Loucy (cell line): ENCODE results near the gene MTA1.

ENCODE experiments used
- CTCF ChIP-seq: fragments of 200-600 bp; sonication (generic); conservative IDR thresholded peaks from 2 replicates; pipeline ENCODE4 v1.5.1; 2014; ENCODE audit warnings: mild to moderate bottlenecking, antibody characterized with exemption, low read length
- EZH2phosphoT487 ChIP-seq: fragments of 200-600 bp; IDR thresholded peaks from 2 replicates; pipeline ENCODE4 v1.6.1; 2018; ENCODE audit warnings: antibody characterized with exemption, mild to moderate bottlenecking, moderate library complexity, borderline replicate concordance

- TF ChIP-seq CTCF = no peak
- no peak for TF ChIP-seq EZH2phosphoT487
Observed at GRCh38 chr14:105467942-105468471, 48.4 kb downstream of the MTA1 start.
